K562 (cell line): ENCODE measurements around the gene SCAMP5. TPM values are rescaled to one million over a fixed set of nuclear protein-coding genes. Genes with fewer than 3 reads are reported as not detected.

Experiments
- ARNT ChIP-seq, 2 experiments: fragments of 450-650 bp; IDR thresholded peaks; 2 replicates each; pipeline ENCODE4 v1.6.1; 2016; ENCODE audit warnings: mild to moderate bottlenecking in 1 of 2
- ATF1 ChIP-seq, 2 experiments: fragments of 450-650 bp in 1 of 2; IDR thresholded peaks; 2 replicates each; pipeline ENCODE4 v1.6.1; 2016; ENCODE audit warnings: missing compliant biosample characterization in 1 of 2, missing genetic modification characterization in 1 of 2
- CAMTA2 ChIP-seq: fragments of 250-450 bp; sonication (Bioruptor Pico); conservative IDR thresholded peaks from 2 replicates; pipeline ENCODE4 v1.5.1; 2022
- CEBPG ChIP-seq, 3 experiments: fragments of 200-800 bp in 1 of 3; sonication (Bioruptor generic) in 1 of 3; sonication (generic) in 1 of 3; formaldehyde crosslinking in 1 of 3; IDR thresholded peaks in 2 of 3; conservative IDR thresholded peaks in 1 of 3; 2 replicates each; pipeline versions ENCODE4 v1.6.1 to v1.8.0; 2016 to 2022; ENCODE audit warnings: missing compliant biosample characterization in 2 of 3, missing genetic modification characterization in 2 of 3, mild to moderate bottlenecking in 1 of 3, missing genetic modification reagents in 1 of 3
- ELF4 ChIP-seq: fragments of 450-650 bp; formaldehyde crosslinking; IDR thresholded peaks from 2 replicates; pipeline ENCODE4 v1.4.0; 2022; ENCODE audit warnings: missing genetic modification characterization
- GTF2A2 ChIP-seq: IDR thresholded peaks from 2 replicates; pipeline ENCODE4 v1.6.1; 2016; ENCODE audit warnings: mild to moderate bottlenecking, missing genetic modification characterization, missing compliant biosample characterization
- GTF3C2 ChIP-seq: IDR thresholded peaks from 3 replicates; pipeline ENCODE4 v1.6.1; 2011; ENCODE audit warnings: borderline replicate concordance, mild to moderate bottlenecking, moderate library complexity; ENCODE audit not compliant: insufficient read length; ENCODE audit errors: extremely low read depth
- HNRNPUL1 ChIP-seq: fragments of 200-400 bp; formaldehyde crosslinking; IDR thresholded peaks from 2 replicates; pipeline ENCODE4 v1.6.1; 2017; ENCODE audit warnings: low read length
- KLF13 ChIP-seq: fragments of 450-650 bp; IDR thresholded peaks from 2 replicates; pipeline ENCODE4 v1.6.1; 2016; ENCODE audit warnings: missing genetic modification characterization, low read depth, mild to moderate bottlenecking, missing compliant biosample characterization, moderate library complexity, borderline replicate concordance
- MCM5 ChIP-seq: fragments of 450-650 bp; IDR thresholded peaks from 2 replicates; pipeline ENCODE4 v1.6.1; 2016; ENCODE audit warnings: low read depth
- NR0B1 ChIP-seq: fragments of 450-650 bp; IDR thresholded peaks from one replicate; pipeline ENCODE4 v1.6.1; 2018; ENCODE audit warnings: mild to moderate bottlenecking, moderate library complexity; ENCODE audit not compliant: partially characterized antibody
- SMARCA4 ChIP-seq: fragments of 450-650 bp; IDR thresholded peaks from 2 replicates; pipeline ENCODE4 v1.6.1; 2016
- SNRNP70 ChIP-seq: fragments of 200-400 bp; formaldehyde crosslinking; optimal IDR thresholded peaks from 2 replicates; pipeline ENCODE3; 2017; ENCODE audit warnings: low read depth, low read length
- TEAD4 ChIP-seq, 2 experiments: sonication (generic) in 1 of 2; formaldehyde crosslinking in 1 of 2; IDR thresholded peaks; 2 replicates each; pipeline versions ENCODE4 v1.6.1 to v1.8.0; 2012 to 2022; ENCODE audit warnings: borderline replicate concordance in 1 of 2, inconsistent platforms in 1 of 2, low read length in 1 of 2, mild to moderate bottlenecking in 1 of 2, missing genetic modification reagents in 1 of 2
- THRA ChIP-seq: fragments of 450-650 bp; IDR thresholded peaks from 2 replicates; pipeline ENCODE4 v1.6.1; 2017; ENCODE audit warnings: mild to moderate bottlenecking, moderate library complexity
- WHSC1 ChIP-seq: IDR thresholded peaks from one replicate; pipeline ENCODE4 v1.6.1; 2012; ENCODE audit warnings: low read length, control low read depth, inconsistent platforms
- ZBED1 ChIP-seq: IDR thresholded peaks from 2 replicates; pipeline ENCODE4 v1.6.1; 2014
- ZNF133 ChIP-seq: fragments of 250-450 bp; sonication (Bioruptor Pico); IDR thresholded peaks from 2 replicates; pipeline ENCODE4 v1.4.0; 2020; ENCODE audit warnings: mild to moderate bottlenecking
- ZNF507 ChIP-seq: conservative IDR thresholded peaks from 2 replicates; pipeline ENCODE4 v1.6.1; 2017; ENCODE audit warnings: missing genetic modification characterization, missing compliant biosample characterization
- polyA plus RNA-seq, 8 experiments: library from polyadenylated mRNA; depleted of rRNA in 4 of 8; stranded (reverse) in 5 of 8; unstranded in 3 of 8; fragments of >200 nt; fragmentation: Nextera tagmentation in 2 of 8; fragmentation: Illumina TruSeq in 1 of 8; extraction: Ambion mirVana in 2 of 8; extraction: Trizol in 1 of 8; gene quantifications; 2 replicates each; pipeline versions ENCODE4 v1.2.1 to v1.2.3, GENCODE V29; 2011 to 2014; ENCODE audit warnings: inconsistent platforms in 1 of 8, missing spikeins in 1 of 8
- total RNA-seq, 7 experiments: library from RNA; depleted of rRNA in 6 of 7; stranded (reverse); fragments of >200 nt in 6 of 7; fragmentation: Illumina TruSeq in 2 of 7; extraction: Trizol in 2 of 7; gene quantifications; 2 replicates each; pipeline versions ENCODE4 v1.2.1 to v1.2.3, GENCODE V29; 2011 to 2021; ENCODE audit warnings: low replicate concordance in 1 of 7
- TF ChIP-seq, protein P1 (sequence below), 2 experiments: fragments of 250-450 bp in 1 of 2; fragments of 450-650 bp in 1 of 2; sonication (Bioruptor Pico) in 1 of 2; IDR thresholded peaks; 2 replicates each; pipeline versions ENCODE4 v1.6.1 to v1.8.0; 2016 to 2021; ENCODE audit warnings: mild to moderate bottlenecking in 2 of 2, moderate library complexity in 2 of 2, missing compliant biosample characterization in 1 of 2, missing genetic modification characterization in 1 of 2

The SCAMP5 gene
- total and polyA plus RNA-seq, 9 of the 15 experiments (the other 6 are each of a cell fraction or from before 2014, with no cell fraction given), result 0.09 to 0.29 (median 0.19) TPM; not detected in 5

- TF ChIP-seq ARNT (IDR thresholded peaks at IDR 0.05) (no peak), WHSC1 (no peak), ZBED1 (no peak), SNRNP70 (no peak), SMARCA4 (peak; percentile 81), HNRNPUL1 (no peak), ELF4 (CRISPR knock-in tag) (no peak), ATF1 (CRISPR knock-in tag; IDR thresholded peaks at IDR 0.05) (no peak), ATF1 (tag; IDR thresholded peaks at IDR 0.05) (no peak; the same call in 1 of the 2 replicates), NR0B1 (no peak), THRA (no peak), GTF3C2 (no peak), MCM5 (no peak), ZNF507 (tag) (no peak), CEBPG (CRISPR knock-in tag; IDR thresholded peaks at IDR 0.05) (no peak), CEBPG (tag; conservative IDR thresholded peaks at IDR 0.05 in 1 of 2, IDR thresholded peaks at IDR 0.05 in 1 of 2) (no peak), KLF13 (tag) (no peak; the same call in 1 of the 2 replicates), TEAD4 (IDR thresholded peaks at IDR 0.05; ENCODE audit: low read length) (0 out of 2 replicates have a peak, but pooled peaks have one; percentile 17), TEAD4 (CRISPR knock-in tag; IDR thresholded peaks at IDR 0.05; ENCODE audit: borderline replicate concordance) (no peak), GTF2A2 (tag) (no peak), ZNF133 (no peak), CAMTA2 (CRISPR knock-in tag) (no peak)
- TF ChIP-seq, protein P1, sequence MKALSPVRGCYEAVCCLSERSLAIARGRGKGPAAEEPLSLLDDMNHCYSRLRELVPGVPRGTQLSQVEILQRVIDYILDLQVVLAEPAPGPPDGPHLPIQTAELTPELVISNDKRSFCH (CRISPR knock-in tag; IDR thresholded peaks at IDR 0.05), result no peak
- TF ChIP-seq, protein P1 (tag; IDR thresholded peaks at IDR 0.05), result peak; percentile 95
Measured at GRCh38 chr15:75042730-75043508, 47.6 kb downstream of the SCAMP5 start (continued).
